OCI-LY1 (cell line): Measurements from ENCODE around the gene MTF2.

Experiments
- CTCF ChIP-seq: fragments of 200-600 bp; sonication (generic), shearing (Covaris generic); IDR thresholded peaks from 2 replicates; pipeline ENCODE4 v1.5.1; 2017; ENCODE audit warnings: mild to moderate bottlenecking, antibody characterized with exemption, low read length, moderate library complexity, mixed read lengths
- EZH2 ChIP-seq: fragments of 200-600 bp; sonication (generic), shearing (Covaris generic); IDR thresholded peaks from 2 replicates; pipeline ENCODE4 v1.8.0; 2017; ENCODE audit warnings: borderline replicate concordance, mixed run types, mild to moderate bottlenecking, antibody characterized with exemption, low read length, moderate library complexity, mixed read lengths

DNA sequence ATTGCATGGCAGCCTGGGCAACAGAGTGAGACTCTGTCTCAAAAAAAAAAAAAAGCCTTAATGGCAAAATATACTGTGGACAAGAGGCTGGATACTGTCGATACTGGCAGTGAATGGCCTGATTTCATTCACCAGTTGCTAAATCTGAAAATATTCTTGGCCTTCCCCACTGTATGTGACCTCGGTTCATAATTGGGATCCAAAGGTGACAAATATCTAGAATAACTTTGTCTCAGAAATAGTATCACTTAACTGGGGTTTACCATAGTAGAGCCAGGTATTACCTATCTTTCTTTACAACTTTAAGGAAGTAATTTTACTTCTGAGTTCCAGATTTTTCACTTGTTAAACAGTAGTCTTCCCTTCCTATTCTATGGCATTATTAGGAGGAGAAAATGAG, 8.4 kb downstream of the MTF2 start:
- TF ChIP-seq CTCF (no peak), EZH2 (no peak)
